Endothelial cell of umbilical vein (primary cell): Measurements from ENCODE around the gene CLDN19. TPM values are rescaled to one million over a fixed set of nuclear protein-coding genes. Genes with fewer than 3 reads are reported as not detected.

Source experiments
- BruUV-seq: library from RNA; stranded (reverse); fragments of 400-500 nt; replicated peaks from 2 replicates; lab custom pipeline; 2021; lab: Mats Ljungman, UMichigan
- CTCF ChIA-PET: fragments of 300-600, 350-600 bp; sonication (Branson Sonifier 250); formaldehyde crosslinking; loops from one replicate; lab custom pipeline; 2021; ENCODE audit warnings: antibody characterized with exemption, inconsistent platforms; lab: Charles Lee
- POLR2A ChIA-PET: fragments of 300-600, 350-600 bp; sonication (Branson Sonifier 250); formaldehyde crosslinking; loops from one replicate; lab custom pipeline; 2021; ENCODE audit warnings: antibody characterized with exemption, inconsistent platforms; lab: Charles Lee
- DNase-seq: peaks from one replicate; pipeline ENCODE4 v3.0.0-alpha.2; 2011; ENCODE audit warnings: low read depth, low spot score
- FAIRE-seq: peaks from 2 replicates; lab custom pipeline; 2011; peaks lifted over from hg19 to GRCh38; lab: Jason Lieb, UNC
- H2AFZ ChIP-seq: 2 replicates; pipeline ENCODE4 v1.6.0; 2012; ENCODE audit warnings: low read depth, low read length, control low read depth, inconsistent platforms
- H3K27ac ChIP-seq: 2 replicates; pipeline ENCODE4 v1.5.1; 2011; ENCODE audit warnings: low read depth, mild to moderate bottlenecking, control low read depth, low read length, moderate library complexity; ENCODE audit not compliant: insufficient read depth
- H3K27me3 ChIP-seq, 2 experiments: 2 replicates each; pipeline versions ENCODE4 v1.6.0 to v1.6.1; 2011; ENCODE audit warnings: low read length in 2 of 2, mixed read lengths in 1 of 2; ENCODE audit not compliant: control insufficient read depth in 2 of 2, insufficient read depth in 2 of 2
- H3K36me3 ChIP-seq, 2 experiments: 2 replicates in 1 of 2; 3 replicates in 1 of 2; pipeline ENCODE4 v1.5.1; 2011; ENCODE audit warnings: low read length in 2 of 2, mild to moderate bottlenecking in 1 of 2, moderate library complexity in 1 of 2; ENCODE audit not compliant: control insufficient read depth in 2 of 2, insufficient read depth in 2 of 2; ENCODE audit errors: extremely low read depth in 1 of 2
- H3K4me1 ChIP-seq: 3 replicates; pipeline ENCODE4 v1.5.1; 2011; ENCODE audit warnings: mild to moderate bottlenecking, low read length; ENCODE audit not compliant: control insufficient read depth, insufficient read depth; ENCODE audit errors: extremely low read depth
- H3K4me2 ChIP-seq: 2 replicates; pipeline ENCODE4 v1.6.1; 2011; ENCODE audit warnings: low read length, control low read depth, mixed read lengths; ENCODE audit not compliant: insufficient read depth
- H3K4me3 ChIP-seq, 3 experiments: fragments of 200-600 bp in 1 of 3; sonication (generic), shearing (Covaris generic) in 1 of 3; replicated peaks in 1 of 3; 2 replicates each; pipeline ENCODE4 v1.5.1; 2011 to 2016; ENCODE audit warnings: control low read depth in 3 of 3, low read length in 3 of 3, mild to moderate bottlenecking in 2 of 3, inconsistent platforms in 1 of 3, low read depth in 1 of 3, moderate library complexity in 1 of 3; ENCODE audit not compliant: insufficient read depth in 1 of 3
- H3K79me2 ChIP-seq: 2 replicates; pipeline ENCODE4 v1.6.0; 2012; ENCODE audit warnings: low read length, inconsistent platforms; ENCODE audit not compliant: control insufficient read depth, insufficient read depth
- H3K9ac ChIP-seq: replicated peaks from 2 replicates; pipeline ENCODE3; 2011; ENCODE audit warnings: low read length, control low read depth; ENCODE audit not compliant: insufficient read depth; ENCODE audit errors: extremely low read depth
- H3K9me1 ChIP-seq: replicated peaks from 3 replicates; pipeline ENCODE4 v1.6.0; 2011; ENCODE audit warnings: mild to moderate bottlenecking, low read length; ENCODE audit not compliant: control insufficient read depth, insufficient read depth; ENCODE audit errors: extremely low read depth
- H3K9me3 ChIP-seq: replicated peaks from 2 replicates; pipeline ENCODE4 v1.5.1; 2012; ENCODE audit warnings: low read length, inconsistent platforms; ENCODE audit not compliant: control insufficient read depth, insufficient read depth
- H4K20me1 ChIP-seq: replicated peaks from 2 replicates; pipeline ENCODE3; 2011; ENCODE audit warnings: mild to moderate bottlenecking, low read length; ENCODE audit not compliant: control insufficient read depth, insufficient read depth; ENCODE audit errors: extremely low read depth
- CTCF ChIP-seq, 2 donors: IDR thresholded peaks; 1 replicate in 1 of 2; 2 replicates in 1 of 2; pipeline ENCODE4 v1.5.1; 2011; ENCODE audit warnings: low read length in 2 of 2, mild to moderate bottlenecking in 2 of 2, moderate library complexity in 2 of 2, control low read depth in 1 of 2, inconsistent platforms in 1 of 2, low read depth in 1 of 2; ENCODE audit not compliant: insufficient read depth in 1 of 2; ENCODE audit errors: extremely low read depth in 1 of 2
- EZH2 ChIP-seq: IDR thresholded peaks from 2 replicates; pipeline ENCODE4 v1.6.1; 2012; ENCODE audit warnings: borderline replicate concordance, low read depth, mild to moderate bottlenecking, moderate library complexity, low read length, inconsistent platforms; ENCODE audit not compliant: severe bottlenecking
- FOS ChIP-seq: IDR thresholded peaks from 2 replicates; pipeline ENCODE4 v1.6.1; 2011; ENCODE audit warnings: mild to moderate bottlenecking, low read length, moderate library complexity, borderline replicate concordance; ENCODE audit not compliant: insufficient read depth
- GATA2 ChIP-seq: IDR thresholded peaks from 2 replicates; pipeline ENCODE4 v1.7.0; 2011; ENCODE audit warnings: low read depth, mild to moderate bottlenecking, moderate library complexity, mixed read lengths, low read length; ENCODE audit not compliant: insufficient read length, insufficient read depth
- JUN ChIP-seq: IDR thresholded peaks from 2 replicates; pipeline ENCODE4 v1.6.1; 2011; ENCODE audit warnings: borderline replicate concordance, low read depth; ENCODE audit not compliant: insufficient read length, insufficient read depth
- MAX ChIP-seq: IDR thresholded peaks from 2 replicates; pipeline ENCODE4 v1.6.1; 2011; ENCODE audit not compliant: insufficient read depth, insufficient read length
- MYC ChIP-seq: IDR thresholded peaks from one replicate; pipeline ENCODE4 v1.6.1; 2011; ENCODE audit warnings: mild to moderate bottlenecking, low read depth, low read length
- POLR2A ChIP-seq: IDR thresholded peaks from 2 replicates; pipeline ENCODE4 v1.6.1; 2012; ENCODE audit warnings: low read depth, mild to moderate bottlenecking, control low read depth, low read length
- POLR2AphosphoS5 ChIP-seq: IDR thresholded peaks from 2 replicates; pipeline ENCODE4 v1.6.1; 2012; ENCODE audit warnings: low read depth, mild to moderate bottlenecking, control low read depth, low read length, moderate library complexity; ENCODE audit not compliant: insufficient read depth
- dilution Hi-C: fragments of 300-500 bp; cut with MboI; formaldehyde crosslinking; loops from one replicate; pipeline ENCODE4 v1.15.0; 2019; ENCODE audit warnings: low sequenced_read_pairs; ENCODE audit not compliant: extremely low pct_ligation_motif_present
- intact Hi-C: fragments of 100-400 bp; cut with micrococcal nuclease; formaldehyde crosslinking; loops from one replicate; pipeline ENCODE4 v1.10.0; 2022
- polyA plus RNA-seq, 4 experiments: library from polyadenylated mRNA; depleted of rRNA in 3 of 4; stranded (reverse) in 3 of 4; unstranded in 1 of 4; fragments of >200 nt; gene quantifications; 2 replicates each; pipeline versions ENCODE4 v1.2.1 to v1.2.3, GENCODE V29; 2011 to 2012; ENCODE audit warnings: missing spikeins in 1 of 4
- total RNA-seq: library from RNA; stranded (reverse); gene quantifications from 2 replicates; pipeline ENCODE4 v1.2.3, GENCODE V29; 2021

CLDN19 gene
- total and polyA plus RNA-seq, 2 donors (not counting 3 experiments of a cell fraction or from before 2014, with no cell fraction given): not detected

GRCh38 chr1:42758641-42759040, 18.6 kb upstream of the CLDN19 start:
- no peaks in the 10 kb centered on the region for H4K20me1 ChIP-seq
- H3K9ac ChIP-seq: no peak overlapping the region
- DNase-seq (no peak), FAIRE-seq (no peak)
- intact Hi-C loops: no loop called here
- H3K4me1 ChIP-seq: no peaks in the 10 kb centered on the region
- no peaks in the 10 kb centered on the region for H3K27me3 ChIP-seq
- no peak for TF ChIP-seq JUN
- TF ChIP-seq POLR2AphosphoS5: no peak
- no peak for TF ChIP-seq POLR2A
- TF ChIP-seq GATA2: no peak
- no peak for TF ChIP-seq EZH2
- TF ChIP-seq FOS: no peak
- no peak for TF ChIP-seq MYC
- no peak for TF ChIP-seq CTCF (IDR thresholded peaks at IDR 0.05; ENCODE audit: extremely low read depth in 1 of 2, insufficient read depth in 1 of 2, low read depth in 1 of 2, low read length in 2 of 2)
- TF ChIP-seq MAX: no peak
- H3K9me1 ChIP-seq: no peaks in the 10 kb centered on the region
- no peak overlapping the region for H3K27ac ChIP-seq
- no peak overlapping the region for H3K4me2 ChIP-seq
- H3K4me3 ChIP-seq: no peak overlapping the region
- dilution Hi-C loops: no loop called here
- BruUV-seq: no TSS peak
- H3K79me2 ChIP-seq: peaks cover 12% of the 10 kb centered on the region
- CTCF ChIA-PET: interaction anchor here (0.6 to 4.4 kb wide), 5 partner anchors 8 to 315 kb away, joined by 3 to 43 read pairs (median 5); partner anchors contain the start of genes C1orf50 and P3H1
- H3K9me3 ChIP-seq: no peaks in the 10 kb centered on the region
- POLR2A ChIA-PET: no interaction called here
- peaks cover 18 to 52% of the 10 kb centered on the region in 2 experiments for H3K36me3 ChIP-seq
- no peak overlapping the region for H2AFZ ChIP-seq
